Osteoblast (primary cell): ENCODE measurements around the gene LRRC4C. TPM values are rescaled to one million over a fixed set of nuclear protein-coding genes. Genes with fewer than 3 reads are reported as not detected.

Experiments used
- DNase-seq: peaks from one replicate; pipeline ENCODE4 v3.0.0; 2011; ENCODE audit warnings: low spot score, mixed read lengths; ENCODE audit not compliant: insufficient read length; ENCODE audit errors: missing footprints
- H2AFZ ChIP-seq: 2 replicates; pipeline ENCODE4 v1.6.0; 2011; ENCODE audit warnings: mild to moderate bottlenecking, low read length
- H3K27ac ChIP-seq: 2 replicates; pipeline ENCODE4 v1.5.1; 2011; ENCODE audit warnings: mild to moderate bottlenecking, low read depth, low read length, moderate library complexity
- H3K27me3 ChIP-seq: 2 replicates; pipeline ENCODE4 v1.6.0; 2012; ENCODE audit warnings: mild to moderate bottlenecking, control low read depth, inconsistent platforms, low read length, moderate library complexity; ENCODE audit not compliant: insufficient read depth
- H3K36me3 ChIP-seq: 2 replicates; pipeline ENCODE4 v1.5.1; 2011; ENCODE audit warnings: mild to moderate bottlenecking, low read length, control low read depth, moderate library complexity; ENCODE audit not compliant: insufficient read depth
- H3K4me1 ChIP-seq: 2 replicates; pipeline ENCODE4 v1.5.1; 2011; ENCODE audit warnings: mild to moderate bottlenecking, low read length, control low read depth, moderate library complexity; ENCODE audit not compliant: insufficient read depth
- H3K4me2 ChIP-seq: 2 replicates; pipeline ENCODE4 v1.6.0; 2011; ENCODE audit warnings: mild to moderate bottlenecking, low read length; ENCODE audit not compliant: insufficient read depth
- H3K4me3 ChIP-seq: fragments of 200-600 bp; sonication (generic); 3 replicates; pipeline ENCODE4 v1.5.1; 2012; ENCODE audit warnings: mild to moderate bottlenecking, low read length, inconsistent platforms; ENCODE audit not compliant: insufficient read depth
- H3K79me2 ChIP-seq: 2 replicates; pipeline ENCODE4 v1.6.0; 2012; ENCODE audit warnings: mild to moderate bottlenecking, low read length, control low read depth, inconsistent platforms; ENCODE audit not compliant: insufficient read depth
- H3K9me3 ChIP-seq: 2 replicates; pipeline ENCODE4 v1.5.1; 2011; ENCODE audit warnings: low read depth, low read length, control low read depth
- H4K20me1 ChIP-seq: 2 replicates; pipeline ENCODE4 v1.6.0; 2012; ENCODE audit warnings: mild to moderate bottlenecking, low read length, control low read depth; ENCODE audit not compliant: insufficient read depth
- total RNA-seq: library from RNA; depleted of rRNA; stranded (reverse); fragments of >200 nt; gene quantifications from 2 replicates; pipeline ENCODE4 v1.2.3, GENCODE V29; 2012
- TF ChIP-seq, protein P1 (sequence below): IDR thresholded peaks from 2 replicates; pipeline ENCODE4 v1.5.1; 2011; ENCODE audit warnings: mild to moderate bottlenecking, low read depth, low read length, moderate library complexity; ENCODE audit errors: extremely low read depth

Gene LRRC4C
- total RNA-seq, 1 donor: 2.2 TPM

DNA sequence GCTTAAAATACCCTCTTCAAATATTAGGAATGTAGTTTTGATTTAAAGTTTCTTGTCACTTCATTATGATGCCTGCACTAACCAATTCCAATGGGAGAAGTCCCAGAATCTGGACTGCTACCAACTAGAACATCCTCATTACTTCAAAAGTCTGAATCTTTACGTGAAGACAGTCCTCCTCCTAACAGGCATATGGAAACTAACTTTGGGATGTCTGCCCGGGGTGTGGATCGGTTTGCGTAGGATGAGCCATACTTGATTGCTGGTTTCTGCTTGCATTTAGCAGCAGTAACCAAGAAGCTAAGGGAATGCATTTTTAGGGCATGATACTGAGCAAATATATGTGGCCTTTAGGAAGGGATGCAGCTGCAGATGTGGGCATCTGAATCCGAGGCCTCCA is 177.1 kb downstream of the LRRC4C start:
- TF ChIP-seq, protein P1, sequence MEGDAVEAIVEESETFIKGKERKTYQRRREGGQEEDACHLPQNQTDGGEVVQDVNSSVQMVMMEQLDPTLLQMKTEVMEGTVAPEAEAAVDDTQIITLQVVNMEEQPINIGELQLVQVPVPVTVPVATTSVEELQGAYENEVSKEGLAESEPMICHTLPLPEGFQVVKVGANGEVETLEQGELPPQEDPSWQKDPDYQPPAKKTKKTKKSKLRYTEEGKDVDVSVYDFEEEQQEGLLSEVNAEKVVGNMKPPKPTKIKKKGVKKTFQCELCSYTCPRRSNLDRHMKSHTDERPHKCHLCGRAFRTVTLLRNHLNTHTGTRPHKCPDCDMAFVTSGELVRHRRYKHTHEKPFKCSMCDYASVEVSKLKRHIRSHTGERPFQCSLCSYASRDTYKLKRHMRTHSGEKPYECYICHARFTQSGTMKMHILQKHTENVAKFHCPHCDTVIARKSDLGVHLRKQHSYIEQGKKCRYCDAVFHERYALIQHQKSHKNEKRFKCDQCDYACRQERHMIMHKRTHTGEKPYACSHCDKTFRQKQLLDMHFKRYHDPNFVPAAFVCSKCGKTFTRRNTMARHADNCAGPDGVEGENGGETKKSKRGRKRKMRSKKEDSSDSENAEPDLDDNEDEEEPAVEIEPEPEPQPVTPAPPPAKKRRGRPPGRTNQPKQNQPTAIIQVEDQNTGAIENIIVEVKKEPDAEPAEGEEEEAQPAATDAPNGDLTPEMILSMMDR: no peak
- no peak overlapping the region for H3K4me2 ChIP-seq

DNA sequence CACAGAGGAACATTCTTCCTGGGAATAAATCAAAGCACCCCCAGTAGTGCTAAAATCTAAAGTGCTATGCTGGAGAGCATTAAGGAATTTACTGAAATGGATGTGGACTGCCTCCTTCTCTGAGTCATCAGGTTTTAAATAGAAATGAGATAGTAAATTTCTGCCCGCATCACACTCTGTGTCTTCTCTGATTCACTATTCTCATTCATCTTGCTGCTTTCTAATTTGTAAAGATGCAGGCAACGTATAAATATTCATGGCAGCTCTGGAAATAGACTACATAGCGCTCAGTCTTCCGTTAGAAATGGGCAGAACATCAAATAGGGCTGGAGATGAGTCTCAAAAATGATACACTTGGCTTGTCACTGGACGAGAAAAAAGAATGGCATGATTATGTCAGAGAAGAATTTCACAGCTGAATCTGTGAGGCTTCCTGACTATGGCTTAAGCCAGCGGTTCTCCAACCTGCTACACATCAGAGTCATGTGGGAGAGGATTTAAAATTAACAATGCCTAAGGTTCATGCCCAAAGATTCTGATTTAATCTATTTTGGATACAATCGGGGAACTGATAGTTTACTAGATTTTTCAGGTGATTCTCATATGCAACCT is 178.2 kb downstream of the LRRC4C start:
- Histone ChIP-seq H3K79me2 (no peaks in the 10 kb centered on the region), H3K4me3 (no peak overlapping the region), H3K9me3 (no peaks in the 10 kb centered on the region), H2AFZ (no peak overlapping the region), H3K4me2 (no peak overlapping the region), H3K27me3 (no peaks in the 10 kb centered on the region), H4K20me1 (no peaks in the 10 kb centered on the region), H3K4me1 (no peaks in the 10 kb centered on the region), H3K27ac (no peak overlapping the region), H3K36me3 (no peaks in the 10 kb centered on the region)
- DNase-seq: no peak
- TF ChIP-seq, protein P1: no peak

More for the DNA sequence above, 177.1 kb downstream of the LRRC4C start:
- H2AFZ ChIP-seq: no peak overlapping the region
- no peaks in the 10 kb centered on the region for H3K9me3 ChIP-seq
- no peaks in the 10 kb centered on the region for H3K4me1 ChIP-seq
- DNase-seq: no peak
- H4K20me1 ChIP-seq: no peaks in the 10 kb centered on the region
- no peaks in the 10 kb centered on the region for H3K36me3 ChIP-seq
- H3K79me2 ChIP-seq: no peaks in the 10 kb centered on the region
- H3K27ac ChIP-seq: no peak overlapping the region
- H3K4me3 ChIP-seq: no peak overlapping the region
- H3K27me3 ChIP-seq: no peaks in the 10 kb centered on the region

DNA sequence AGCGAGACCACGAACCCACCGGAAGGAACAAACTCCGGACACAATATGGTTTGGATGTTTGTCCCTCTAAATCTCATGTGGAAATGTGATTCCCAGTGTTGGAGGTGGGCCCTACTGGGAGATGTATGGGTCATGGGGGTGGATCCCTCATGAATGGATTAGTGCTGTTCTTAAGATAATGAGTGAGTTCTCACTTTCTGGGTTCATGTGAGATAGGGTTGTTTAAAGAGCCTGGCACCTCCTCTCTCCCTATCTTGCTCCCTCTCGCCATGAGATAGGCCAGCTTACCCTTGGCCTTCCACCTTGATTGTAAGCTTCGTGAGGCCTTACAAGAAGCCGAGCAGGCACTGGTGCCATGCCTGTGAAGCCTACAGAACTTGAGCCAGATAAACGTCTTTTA is 184.6 kb downstream of the LRRC4C start:
- H3K36me3 ChIP-seq: no peaks in the 10 kb centered on the region
- no peak overlapping the region for H3K27ac ChIP-seq
- H3K9me3 ChIP-seq: no peaks in the 10 kb centered on the region
- no peak overlapping the region for H3K4me2 ChIP-seq
- no peak overlapping the region for H3K4me3 ChIP-seq
- DNase-seq: no peak
- TF ChIP-seq, protein P1: no peak
- no peaks in the 10 kb centered on the region for H3K79me2 ChIP-seq
- no peaks in the 10 kb centered on the region for H4K20me1 ChIP-seq
- no peaks in the 10 kb centered on the region for H3K4me1 ChIP-seq
- no peaks in the 10 kb centered on the region for H3K27me3 ChIP-seq
- no peak overlapping the region for H2AFZ ChIP-seq

DNA sequence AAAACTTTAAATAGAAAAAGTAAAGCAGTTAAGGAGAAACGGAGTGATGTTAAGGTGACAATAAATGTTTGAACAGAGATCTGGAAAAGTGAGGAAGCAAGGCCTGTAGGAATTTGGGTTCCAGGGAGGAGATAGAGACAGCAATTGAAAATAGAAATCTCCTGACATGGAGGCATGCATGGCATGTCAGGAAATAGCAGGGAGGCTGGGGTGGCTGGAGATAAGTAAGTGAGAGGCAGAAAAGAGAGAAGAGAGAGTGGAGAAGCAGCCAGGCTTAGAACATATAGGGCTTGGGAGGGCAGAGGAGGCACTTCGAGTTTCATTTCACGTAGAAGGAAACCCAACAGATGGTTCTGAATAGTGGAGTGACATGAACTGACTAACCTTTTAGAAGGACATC is 185.5 kb downstream of the LRRC4C start:
- Histone ChIP-seq H3K36me3 (no peaks in the 10 kb centered on the region), H3K27ac (no peak overlapping the region), H3K4me3 (no peak overlapping the region), H3K4me2 (no peak overlapping the region), H4K20me1 (no peaks in the 10 kb centered on the region), H3K4me1 (no peaks in the 10 kb centered on the region), H3K9me3 (no peaks in the 10 kb centered on the region), H2AFZ (no peak overlapping the region), H3K27me3 (no peaks in the 10 kb centered on the region), H3K79me2 (no peaks in the 10 kb centered on the region)
- TF ChIP-seq, protein P1: no peak
- no peak for DNase-seq
